Spleen (tissue), 7 donors: ENCODE measurements around the gene MYO18B.

ENCODE experiments used
- POLR2A ChIP-seq, 3 donors: fragments of 450-650 bp; IDR thresholded peaks; one replicate each; pipeline ENCODE4 v1.5.1; 2017; ENCODE audit warnings: antibody characterized with exemption in 3 of 3, mild to moderate bottlenecking in 1 of 3
- POLR2AphosphoS5 ChIP-seq, 3 donors: sonication (generic); formaldehyde crosslinking; IDR thresholded peaks; one replicate each; pipeline ENCODE4 v1.5.1; 2017; ENCODE audit warnings: antibody characterized with exemption in 3 of 3
- TF ChIP-seq, protein P1 (sequence below), 11 experiments: fragments of 200-600 bp in 7 of 11; fragments of 450-650 bp in 4 of 11; sonication (generic) in 4 of 11; IDR thresholded peaks in 8 of 11; conservative IDR thresholded peaks in 3 of 11; 1 replicate in 7 of 11; 2 replicates in 4 of 11; pipeline versions ENCODE4 v1.4.0 to v1.8.0; 2016 to 2021; ENCODE audit warnings: antibody characterized with exemption in 11 of 11, inconsistent platforms in 4 of 11, mild to moderate bottlenecking in 1 of 11
- donor health status: DM: no; HTN: no; CAD: no; lungs with moderate emphysema.
- donor health status: DM: no; HTN: no; CAD: no.
- donor health status: DM: no; HTN: no; CAD: no.

DNA sequence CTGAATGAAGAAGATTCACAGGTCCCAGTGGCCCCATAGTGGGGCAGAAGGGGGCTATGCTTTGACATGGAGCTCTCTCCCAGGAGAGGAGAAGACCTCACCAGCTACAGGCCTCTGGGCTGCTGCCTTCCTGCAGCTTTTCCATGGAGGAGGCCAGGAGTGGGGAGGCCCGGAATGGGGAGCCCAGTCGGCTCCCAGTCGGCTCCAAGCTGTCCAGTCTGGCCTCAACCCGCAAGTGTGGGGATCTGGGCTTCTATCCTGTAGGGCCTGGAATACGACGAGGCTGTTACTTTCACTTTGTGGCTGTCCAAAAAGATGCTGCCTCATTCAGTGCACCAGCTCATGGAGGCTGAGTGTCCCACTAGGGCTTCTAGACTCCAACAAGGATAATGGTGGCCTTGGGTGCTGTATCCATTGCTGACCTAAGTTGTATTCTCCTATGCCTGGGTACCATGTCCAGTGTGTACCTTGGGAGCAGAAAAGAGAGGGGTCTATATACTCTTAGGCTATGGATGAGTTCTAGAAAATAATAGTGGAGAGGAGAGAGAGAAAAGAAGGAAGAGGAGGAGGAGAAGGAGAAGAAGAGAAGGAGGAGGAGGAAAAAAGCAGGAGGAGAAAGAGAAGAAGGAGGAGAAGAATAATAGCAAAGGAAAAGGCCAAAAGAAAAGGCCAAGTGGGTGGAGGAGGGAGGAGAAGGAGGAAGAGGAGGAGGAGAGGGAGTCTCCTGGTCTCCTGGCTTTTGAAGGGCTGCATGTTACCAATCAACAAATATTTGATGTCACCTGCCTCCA, 1.1 kb downstream of the MYO18B start:
- TF ChIP-seq POLR2AphosphoS5 (IDR thresholded peaks at IDR 0.05), result no peak
- TF ChIP-seq, protein P1, sequence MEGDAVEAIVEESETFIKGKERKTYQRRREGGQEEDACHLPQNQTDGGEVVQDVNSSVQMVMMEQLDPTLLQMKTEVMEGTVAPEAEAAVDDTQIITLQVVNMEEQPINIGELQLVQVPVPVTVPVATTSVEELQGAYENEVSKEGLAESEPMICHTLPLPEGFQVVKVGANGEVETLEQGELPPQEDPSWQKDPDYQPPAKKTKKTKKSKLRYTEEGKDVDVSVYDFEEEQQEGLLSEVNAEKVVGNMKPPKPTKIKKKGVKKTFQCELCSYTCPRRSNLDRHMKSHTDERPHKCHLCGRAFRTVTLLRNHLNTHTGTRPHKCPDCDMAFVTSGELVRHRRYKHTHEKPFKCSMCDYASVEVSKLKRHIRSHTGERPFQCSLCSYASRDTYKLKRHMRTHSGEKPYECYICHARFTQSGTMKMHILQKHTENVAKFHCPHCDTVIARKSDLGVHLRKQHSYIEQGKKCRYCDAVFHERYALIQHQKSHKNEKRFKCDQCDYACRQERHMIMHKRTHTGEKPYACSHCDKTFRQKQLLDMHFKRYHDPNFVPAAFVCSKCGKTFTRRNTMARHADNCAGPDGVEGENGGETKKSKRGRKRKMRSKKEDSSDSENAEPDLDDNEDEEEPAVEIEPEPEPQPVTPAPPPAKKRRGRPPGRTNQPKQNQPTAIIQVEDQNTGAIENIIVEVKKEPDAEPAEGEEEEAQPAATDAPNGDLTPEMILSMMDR (IDR thresholded peaks at IDR 0.05 in 8 of 11, conservative IDR thresholded peaks at IDR 0.05 in 3 of 11), result no peak
- TF ChIP-seq POLR2A (IDR thresholded peaks at IDR 0.05), result no peak
